Endothelial cell (in vitro differentiated cells): Measurements from ENCODE around the gene ULK1. TPM values are rescaled to one million over a fixed set of nuclear protein-coding genes. Genes with fewer than 3 reads are reported as not detected.

ENCODE experiments used
- DNase-seq: peaks from one replicate; pipeline ENCODE4 v3.0.0; 2021; ENCODE audit warnings: low spot score
- H3K27ac Mint-ChIP-seq: one replicate; pipeline ENCODE4 v1.8.0; 2021; ENCODE audit warnings: mixed read lengths, inconsistent platforms; ENCODE audit not compliant: unreplicated experiment
- H3K27me3 Mint-ChIP-seq: one replicate; pipeline ENCODE4 v1.8.0; 2021; ENCODE audit warnings: mild to moderate bottlenecking, moderate library complexity, mixed read lengths, inconsistent platforms; ENCODE audit not compliant: unreplicated experiment
- H3K36me3 Mint-ChIP-seq: one replicate; pipeline ENCODE4 v1.8.0; 2021; ENCODE audit warnings: mild to moderate bottlenecking, low read depth, mixed read lengths, inconsistent platforms; ENCODE audit not compliant: unreplicated experiment
- H3K4me1 Mint-ChIP-seq: one replicate; pipeline ENCODE4 v1.8.0; 2021; ENCODE audit warnings: mild to moderate bottlenecking, mixed read lengths, inconsistent platforms; ENCODE audit not compliant: unreplicated experiment
- H3K4me3 Mint-ChIP-seq: one replicate; pipeline ENCODE4 v1.8.0; 2021; ENCODE audit warnings: mild to moderate bottlenecking, mixed read lengths, inconsistent platforms; ENCODE audit not compliant: unreplicated experiment
- H3K9me3 Mint-ChIP-seq: one replicate; pipeline ENCODE4 v1.8.0; 2021; ENCODE audit warnings: mixed read lengths, inconsistent platforms; ENCODE audit not compliant: unreplicated experiment
- total RNA-seq: library from RNA; stranded (reverse); fragmentation: NEBNext Ultra II Directional; extraction: Animal tissue kit (Norgen Biotek cat#: 25700); gene quantifications from one replicate; pipeline ENCODE4 v1.2.1, GENCODE V29; 2021; ENCODE audit not compliant: unreplicated experiment
- TF ChIP-seq, protein P1 (sequence below): fragments of 200-600 bp; sonication (generic); IDR thresholded peaks from one replicate; pipeline ENCODE4 v1.5.0; 2021; ENCODE audit warnings: antibody characterized with exemption; ENCODE audit not compliant: unreplicated experiment

ULK1 gene
- total RNA-seq, 1 donor from 2014 or later: 53.7 TPM

DNA sequence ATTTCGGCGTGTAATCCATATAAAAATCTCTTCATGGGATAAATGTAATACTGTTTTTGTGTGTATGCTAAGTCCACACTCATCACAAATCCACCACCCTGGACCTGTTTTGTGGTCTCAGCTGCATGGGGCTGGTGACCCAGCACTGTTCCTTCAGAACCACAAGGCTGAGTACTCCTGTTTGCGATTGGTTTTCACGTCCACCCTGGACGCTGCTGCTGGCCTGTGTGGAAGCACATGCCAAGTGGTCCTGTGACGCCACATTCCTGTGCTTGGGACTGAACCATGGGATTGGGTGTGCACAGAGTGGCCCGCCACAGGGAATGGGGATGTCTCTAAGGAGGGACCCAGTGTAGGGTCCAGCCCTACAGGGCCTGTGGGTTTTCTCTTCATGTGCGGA, 39.0 kb downstream of the ULK1 start:
- Mint-ChIP-seq H3K4me3 (peak overlapping the region; percentile 70), H3K27me3 (peaks cover under 1% of the 10 kb centered on the region), H3K4me1 (peaks cover 5% of the 10 kb centered on the region), H3K27ac (no peak overlapping the region), H3K9me3 (no peaks in the 10 kb centered on the region), H3K36me3 (peaks cover 17% of the 10 kb centered on the region)
- DNase-seq: no peak
- TF ChIP-seq, protein P1, sequence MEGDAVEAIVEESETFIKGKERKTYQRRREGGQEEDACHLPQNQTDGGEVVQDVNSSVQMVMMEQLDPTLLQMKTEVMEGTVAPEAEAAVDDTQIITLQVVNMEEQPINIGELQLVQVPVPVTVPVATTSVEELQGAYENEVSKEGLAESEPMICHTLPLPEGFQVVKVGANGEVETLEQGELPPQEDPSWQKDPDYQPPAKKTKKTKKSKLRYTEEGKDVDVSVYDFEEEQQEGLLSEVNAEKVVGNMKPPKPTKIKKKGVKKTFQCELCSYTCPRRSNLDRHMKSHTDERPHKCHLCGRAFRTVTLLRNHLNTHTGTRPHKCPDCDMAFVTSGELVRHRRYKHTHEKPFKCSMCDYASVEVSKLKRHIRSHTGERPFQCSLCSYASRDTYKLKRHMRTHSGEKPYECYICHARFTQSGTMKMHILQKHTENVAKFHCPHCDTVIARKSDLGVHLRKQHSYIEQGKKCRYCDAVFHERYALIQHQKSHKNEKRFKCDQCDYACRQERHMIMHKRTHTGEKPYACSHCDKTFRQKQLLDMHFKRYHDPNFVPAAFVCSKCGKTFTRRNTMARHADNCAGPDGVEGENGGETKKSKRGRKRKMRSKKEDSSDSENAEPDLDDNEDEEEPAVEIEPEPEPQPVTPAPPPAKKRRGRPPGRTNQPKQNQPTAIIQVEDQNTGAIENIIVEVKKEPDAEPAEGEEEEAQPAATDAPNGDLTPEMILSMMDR: no peak

GRCh38 chr12:131934535-131934934, 40.1 kb downstream of the ULK1 start:
- Mint-ChIP-seq H3K36me3 (peaks cover 17% of the 10 kb centered on the region), H3K4me1 (peaks cover 5% of the 10 kb centered on the region), H3K27ac (no peak overlapping the region), H3K4me3 (no peak overlapping the region), H3K27me3 (no peaks in the 10 kb centered on the region), H3K9me3 (no peaks in the 10 kb centered on the region)
- TF ChIP-seq, protein P1: no peak
- DNase-seq: no peak

DNA sequence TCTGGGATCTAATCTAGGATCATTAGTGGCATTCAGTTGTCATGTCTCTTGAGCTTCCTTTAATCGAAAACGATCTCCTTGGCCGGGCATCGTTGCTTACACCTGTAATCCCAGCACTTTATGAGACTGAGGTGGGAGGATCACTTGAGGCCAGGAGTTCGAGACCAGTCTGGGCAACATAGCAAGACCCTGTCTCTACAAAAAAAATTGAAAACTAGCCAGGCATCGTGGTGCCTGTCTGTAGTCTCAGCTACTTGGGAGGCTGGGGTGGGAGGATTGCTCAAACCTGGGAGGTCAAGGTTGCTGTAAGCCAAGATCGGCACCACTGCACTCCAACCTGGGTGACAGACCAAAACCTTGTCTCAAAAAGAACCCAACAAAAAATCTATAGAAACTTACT, 43.7 kb downstream of the ULK1 start:
- Mint-ChIP-seq H3K36me3 (peaks cover 14% of the 10 kb centered on the region), H3K27me3 (no peaks in the 10 kb centered on the region), H3K27ac (no peak overlapping the region), H3K4me1 (no peaks in the 10 kb centered on the region), H3K9me3 (no peaks in the 10 kb centered on the region), H3K4me3 (no peak overlapping the region)
- no peak for DNase-seq
- TF ChIP-seq, protein P1: no peak

DNA sequence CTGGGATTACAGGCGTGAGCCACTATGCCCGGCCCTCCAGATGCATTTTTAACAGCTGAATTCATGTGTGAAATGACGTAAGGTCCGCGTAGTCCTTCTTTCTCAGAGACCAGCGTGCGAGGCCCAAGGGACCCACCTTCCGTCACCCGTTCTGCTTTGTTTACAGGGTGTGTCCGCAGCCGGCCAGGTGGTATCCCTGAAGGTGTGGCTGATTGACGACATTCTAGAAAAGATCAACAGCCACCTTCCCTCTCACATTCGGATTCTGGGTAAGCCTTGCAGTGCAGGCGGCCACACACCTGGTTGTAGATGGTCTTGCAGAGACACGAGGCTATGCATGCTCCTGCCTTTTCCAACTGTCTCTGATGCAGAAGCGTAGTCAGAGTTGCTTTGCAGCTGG, 44.6 kb downstream of the ULK1 start:
- no peaks in the 10 kb centered on the region for H3K27me3 Mint-ChIP-seq
- H3K4me1 Mint-ChIP-seq: no peaks in the 10 kb centered on the region
- peaks cover 6% of the 10 kb centered on the region for H3K36me3 Mint-ChIP-seq
- TF ChIP-seq, protein P1: no peak
- H3K4me3 Mint-ChIP-seq: no peak overlapping the region
- no peak overlapping the region for H3K27ac Mint-ChIP-seq
- H3K9me3 Mint-ChIP-seq: no peaks in the 10 kb centered on the region
- no peak for DNase-seq

GRCh38 chr12:131940141-131940547, 45.7 kb downstream of the ULK1 start:
- H3K9me3 Mint-ChIP-seq: no peaks in the 10 kb centered on the region
- H3K4me3 Mint-ChIP-seq: no peak overlapping the region
- H3K27ac Mint-ChIP-seq: no peak overlapping the region
- H3K27me3 Mint-ChIP-seq: no peaks in the 10 kb centered on the region
- peaks cover 6% of the 10 kb centered on the region for H3K36me3 Mint-ChIP-seq
- DNase-seq: no peak
- H3K4me1 Mint-ChIP-seq: no peaks in the 10 kb centered on the region
- TF ChIP-seq, protein P1: no peak
